ENCODE results near the gene GBA3. TPM values are rescaled to one million over a fixed set of nuclear protein-coding genes. Genes with fewer than 3 reads are reported as not detected.

Gene GBA3
- total and polyA plus RNA-seq, 2 of the 8 experiments (the other 6 are each of a cell fraction or from before 2014, with no cell fraction given): not detected

DNA sequence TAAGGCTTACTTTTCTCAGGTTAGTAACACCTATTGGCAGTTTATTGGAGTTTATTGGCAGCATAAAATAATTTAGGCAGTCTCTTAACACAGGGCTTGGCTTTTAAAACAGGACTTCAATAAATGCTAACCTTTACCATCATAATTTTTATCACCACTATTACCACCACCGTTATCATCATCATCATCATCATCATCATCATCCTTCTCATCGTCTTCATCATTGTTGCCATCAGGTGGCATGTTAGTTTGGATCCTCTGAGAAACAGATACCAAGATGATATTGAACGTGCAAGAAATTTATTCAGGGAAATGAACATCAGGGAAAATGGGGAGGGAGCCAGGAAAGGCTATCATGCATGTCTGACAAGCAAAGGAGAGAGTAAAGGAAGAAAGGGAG, 16.2 kb downstream of the GBA3 start:
- Histone ChIP-seq H2AFZ (ENCODE audit: low read length) (no peak overlapping the region), H3K79me2 (ENCODE audit: control insufficient read depth in 1 of 2, insufficient read depth in 2 of 2, low read length in 2 of 2) (no peaks in the 10 kb centered on the region), H4K20me1 (replicated peaks in 1 of 2; ENCODE audit: control insufficient read depth in 1 of 2, insufficient read depth in 2 of 2, low read length in 2 of 2) (no peaks in the 10 kb centered on the region), H2AK5ac (ENCODE audit: low read depth, low read length) (no peak overlapping the region), H4K8ac (ENCODE audit: extremely low read depth, insufficient read depth, low read length) (no peak overlapping the region), H3K4ac (replicated peaks; ENCODE audit: insufficient read length, low read depth, low read length) (no peak overlapping the region), H4K91ac (replicated peaks; ENCODE audit: insufficient read length, low read length) (no peak overlapping the region), H2BK12ac (ENCODE audit: low read depth, low read length) (no peak overlapping the region), H3K18ac (ENCODE audit: extremely low read depth, low read length) (no peak overlapping the region), H3K27ac (ENCODE audit: low read depth, low read length) (no peak overlapping the region), H3K9me3 (ENCODE audit: insufficient read depth in 2 of 2, low read depth in 1 of 2, low read length in 1 of 2) (no peaks in the 10 kb centered on the region), H3K56ac (replicated peaks; ENCODE audit: insufficient read length, low read depth, low read length) (no peak overlapping the region), H3K9ac (replicated peaks in 1 of 4; ENCODE audit: extremely low read depth in 1 of 4, low read depth in 3 of 4, low read length in 3 of 4) (no peak overlapping the region), H3K4me2 (ENCODE audit: insufficient read depth in 1 of 2, low read depth in 2 of 2, low read length in 2 of 2) (no peak overlapping the region), H3K23me2 (ENCODE audit: low read depth, low read length) (no peaks in the 10 kb centered on the region), H2BK120ac (replicated peaks; ENCODE audit: low read depth, low read length) (no peak overlapping the region), H3K14ac (ENCODE audit: insufficient read length) (no peak overlapping the region), H3K23ac (ENCODE audit: insufficient read length) (no peak overlapping the region), H4K5ac (ENCODE audit: insufficient read length, low read depth, low read length) (no peak overlapping the region), H2BK20ac (ENCODE audit: low read length) (no peak overlapping the region), H3K36me3 (ENCODE audit: control insufficient read depth in 2 of 4, insufficient read depth in 4 of 4, low read length in 3 of 4) (no peaks in the 10 kb centered on the region), H2BK5ac (ENCODE audit: low read depth, low read length) (no peak overlapping the region), H3K4me1 (replicated peaks in 1 of 4; ENCODE audit: control insufficient read depth in 3 of 4, insufficient read depth in 4 of 4, low read length in 3 of 4) (no peaks in the 10 kb centered on the region), H3K79me1 (ENCODE audit: low read depth, low read length) (no peaks in the 10 kb centered on the region), H3K27me3 (replicated peaks in 1 of 4; ENCODE audit: control insufficient read depth in 3 of 4, extremely low read depth in 1 of 4, insufficient read depth in 3 of 4, low read length in 3 of 4) (no peaks in the 10 kb centered on the region), H2BK15ac (ENCODE audit: low read length) (no peak overlapping the region), H3K4me3 (ENCODE audit: extremely low read depth in 1 of 4, insufficient read depth in 2 of 4, low read depth in 3 of 4, low read length in 4 of 4) (no peak overlapping the region)
- no peak for FAIRE-seq
- ChIA-PET CTCF (ENCODE audit: partially characterized antibody) (no interaction called here), POLR2A (ENCODE audit: partially characterized antibody) (no interaction called here)
- no peak for DNase-seq (ENCODE audit: low read depth in 1 of 2, low spot score in 2 of 2)
- WGBS, 2 experiments (ENCODE audit: extremely low coverage in 1 of 2, insufficient coverage in 1 of 2, insufficient read length in 1 of 2, insufficient replicate concordance in 2 of 2, low coverage in 1 of 2, low lambda C conversion rate in 2 of 2, missing lambda C conversion rate in 1 of 2): 93% methylated on average over 3 of the region's 3 CpGs; no CpG with 5 or more reads in 1 of the 2 experiments
- TF ChIP-seq PHF8 (conservative IDR thresholded peaks at IDR 0.05; ENCODE audit: low read depth, low read length): no peak
- TF ChIP-seq EP300 (IDR thresholded peaks at IDR 0.05; ENCODE audit: borderline replicate concordance in 1 of 2, low read depth in 2 of 2, low read length in 2 of 2): no peak
- TF ChIP-seq RFX5 (IDR thresholded peaks at IDR 0.05; ENCODE audit: borderline replicate concordance, low read depth, low read length): no peak
- TF ChIP-seq RBBP5 (IDR thresholded peaks at IDR 0.05; ENCODE audit: borderline replicate concordance, low read depth, low read length): no peak
- TF ChIP-seq JUND (IDR thresholded peaks at IDR 0.05; ENCODE audit: low read length): no peak
- no peak for TF ChIP-seq CHD1 (IDR thresholded peaks at IDR 0.05; ENCODE audit: low read depth, low read length)
- TF ChIP-seq NANOG (IDR thresholded peaks at IDR 0.05; ENCODE audit: insufficient read depth, low read depth, low read length, poor library complexity, severe bottlenecking): no peak
- TF ChIP-seq GTF2F1 (IDR thresholded peaks at IDR 0.05; ENCODE audit: borderline replicate concordance, low read depth, low read length): no peak
- TF ChIP-seq SP4 (IDR thresholded peaks at IDR 0.05; ENCODE audit: low read length): no peak
- no peak for TF ChIP-seq BCL11A (IDR thresholded peaks at IDR 0.05; ENCODE audit: low read depth in 2 of 2, low read length in 2 of 2)
- TF ChIP-seq EGR1 (IDR thresholded peaks at IDR 0.05; ENCODE audit: borderline replicate concordance, low read depth, low read length): no peak
- TF ChIP-seq SRF (IDR thresholded peaks at IDR 0.05; ENCODE audit: low read depth, low read length): no peak
- no peak for TF ChIP-seq CBX8 (IDR thresholded peaks at IDR 0.05; ENCODE audit: borderline replicate concordance, low read depth, low read length)
